Activated CD8-positive, alpha-beta memory T cell treated with anti-CD3 and anti-CD28 coated beads, Interleukin-2, amount 50 U/mL, for 24 hours (primary cell): Measurements from ENCODE around the gene PCNX1.
"Not testable (repeated sequence)": the region's sequence is repeated elsewhere in the genome, so short reads cannot be mapped to it uniquely, and the experiment has no call there.

ENCODE experiments used
- DNase-seq: peaks from one replicate; pipeline ENCODE4 v3.0.0-alpha.2; 2020; ENCODE audit errors: extremely low read depth

Gene PCNX1

DNA sequence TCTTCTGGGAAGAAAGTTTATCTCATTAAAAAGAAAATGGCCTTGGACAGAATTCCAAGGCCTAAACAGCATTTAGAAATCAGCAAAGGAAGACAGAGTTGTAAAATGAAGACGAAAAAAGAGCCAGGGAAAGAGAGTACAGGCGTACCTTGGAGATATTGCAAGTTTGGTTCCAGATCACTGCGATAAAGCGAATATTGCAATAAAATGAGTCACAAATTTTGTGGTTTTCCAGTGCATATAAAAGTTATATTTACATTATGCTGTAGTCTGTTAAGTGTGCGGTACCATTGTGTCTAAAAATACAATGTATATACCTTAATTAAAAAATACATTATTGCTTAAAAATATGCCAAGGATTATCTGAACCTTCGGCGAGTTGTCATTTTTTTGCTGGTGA lies 9.0 kb downstream of the PCNX1 start:
- DNase-seq: no peak

DNA sequence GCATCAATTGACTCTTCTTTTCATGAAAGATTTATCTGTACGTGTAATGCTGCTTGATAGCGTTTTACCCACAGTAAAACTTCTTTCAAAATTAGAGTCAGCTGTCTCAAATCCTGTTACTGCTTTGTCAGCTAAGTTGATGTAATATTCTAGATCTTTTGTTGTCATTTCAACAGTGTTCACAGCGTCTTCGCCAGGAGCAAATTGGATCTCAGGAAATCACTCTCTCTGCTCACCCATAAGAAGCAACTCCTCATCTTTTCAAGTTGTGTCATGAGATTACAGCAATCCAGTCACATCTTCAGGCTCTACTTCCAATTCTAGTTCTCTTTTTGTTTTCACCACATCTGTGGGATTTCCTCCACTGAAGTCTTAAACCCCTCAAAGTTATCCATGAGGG lies 9.5 kb downstream of the PCNX1 start:
- no peak for DNase-seq

DNA sequence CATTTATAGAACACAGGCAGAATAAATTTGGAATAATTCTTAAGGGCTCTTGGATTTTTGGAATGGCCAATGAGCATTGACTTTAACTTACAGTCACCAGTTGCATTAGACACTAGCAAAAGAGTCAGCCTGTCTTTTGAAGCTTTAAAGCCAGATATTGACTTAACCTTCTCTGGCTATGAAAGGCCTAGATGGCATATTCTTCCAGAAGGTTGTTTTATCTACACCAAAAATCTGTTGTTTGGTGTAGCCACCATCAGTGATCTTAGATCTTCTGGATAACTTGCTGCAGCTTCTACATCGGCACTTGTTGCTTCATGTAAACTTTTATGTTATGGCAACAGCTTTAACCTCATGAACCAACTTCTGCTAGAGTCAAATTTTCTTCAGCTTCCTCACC lies 10.4 kb downstream of the PCNX1 start:
- no peak for DNase-seq

DNA sequence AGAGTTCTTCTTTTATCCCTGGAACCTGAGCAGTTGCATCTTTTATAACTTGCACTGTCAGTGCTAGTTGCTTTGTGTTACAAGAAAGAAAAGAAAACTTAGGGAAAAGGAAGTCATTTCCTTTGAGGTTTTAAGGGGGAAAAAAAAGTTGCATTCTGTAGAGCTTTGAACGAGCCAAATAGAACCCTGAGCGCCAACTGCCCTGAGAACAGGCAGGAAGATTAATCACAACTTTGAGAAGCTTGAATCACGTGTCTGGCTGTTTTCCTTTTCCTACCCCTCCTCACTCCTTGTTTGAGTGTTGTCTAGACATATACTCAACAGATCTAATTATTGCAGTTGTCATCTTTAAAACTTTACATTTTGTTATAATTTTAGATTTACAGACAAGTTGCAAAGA lies 12.5 kb downstream of the PCNX1 start:
- DNase-seq: no peak

DNA sequence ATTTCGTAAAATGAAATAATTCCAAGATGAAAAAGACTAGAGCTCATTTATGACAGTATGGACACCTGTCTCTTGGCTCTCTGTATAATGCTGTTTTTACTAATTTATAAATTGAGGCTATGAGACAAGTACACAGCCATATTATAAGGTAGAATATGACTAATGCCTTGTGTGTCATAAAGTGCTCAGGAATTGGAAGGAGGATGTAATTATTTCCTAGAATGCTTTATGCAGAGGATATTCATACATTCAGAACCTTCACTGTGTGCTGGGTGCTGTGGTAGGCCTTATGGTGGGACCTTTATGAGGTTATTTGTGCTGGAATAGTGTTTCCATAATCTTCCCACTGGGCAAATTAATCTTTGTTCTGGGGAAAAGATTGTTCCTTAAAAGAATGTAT lies 13.3 kb downstream of the PCNX1 start:
- DNase-seq: no peak

DNA sequence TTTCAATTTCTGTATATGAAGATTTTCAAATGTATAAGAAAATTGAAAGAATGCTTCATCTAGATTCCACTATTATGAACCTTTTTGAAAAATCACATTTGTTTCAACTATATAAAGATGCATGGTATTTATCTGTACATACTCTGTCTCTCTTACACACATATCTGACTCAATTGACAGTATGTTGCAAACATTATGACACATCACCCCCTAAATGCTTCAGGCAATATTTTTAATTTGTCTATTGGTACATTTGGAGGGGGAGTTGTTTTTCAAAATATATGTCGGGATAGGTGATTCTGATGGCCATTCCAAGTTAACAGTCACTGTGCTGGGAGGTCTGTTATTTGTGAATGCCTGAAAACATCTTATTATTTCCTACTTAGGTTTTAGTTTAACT lies 14.4 kb downstream of the PCNX1 start:
- DNase-seq: no peak

DNA sequence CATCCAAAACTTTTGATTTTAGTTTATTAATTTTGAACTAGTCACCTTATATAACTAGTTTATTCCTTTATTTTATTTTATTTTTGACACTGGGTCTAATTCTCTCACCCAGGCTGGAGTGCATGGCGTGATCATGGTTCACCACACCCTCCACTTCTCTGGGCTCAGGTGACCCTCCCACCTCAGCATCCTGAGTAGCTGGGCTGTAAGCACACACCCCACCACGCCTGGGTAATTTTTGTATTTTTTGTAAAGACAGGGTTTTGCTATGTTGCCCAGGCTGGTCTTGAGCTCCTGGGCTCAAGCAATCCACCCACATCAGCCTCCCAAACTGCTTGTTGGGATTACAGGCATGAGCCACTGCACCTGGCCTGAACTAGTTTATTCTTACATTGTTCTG lies 17.3 kb downstream of the PCNX1 start:
- no peak for DNase-seq

DNA sequence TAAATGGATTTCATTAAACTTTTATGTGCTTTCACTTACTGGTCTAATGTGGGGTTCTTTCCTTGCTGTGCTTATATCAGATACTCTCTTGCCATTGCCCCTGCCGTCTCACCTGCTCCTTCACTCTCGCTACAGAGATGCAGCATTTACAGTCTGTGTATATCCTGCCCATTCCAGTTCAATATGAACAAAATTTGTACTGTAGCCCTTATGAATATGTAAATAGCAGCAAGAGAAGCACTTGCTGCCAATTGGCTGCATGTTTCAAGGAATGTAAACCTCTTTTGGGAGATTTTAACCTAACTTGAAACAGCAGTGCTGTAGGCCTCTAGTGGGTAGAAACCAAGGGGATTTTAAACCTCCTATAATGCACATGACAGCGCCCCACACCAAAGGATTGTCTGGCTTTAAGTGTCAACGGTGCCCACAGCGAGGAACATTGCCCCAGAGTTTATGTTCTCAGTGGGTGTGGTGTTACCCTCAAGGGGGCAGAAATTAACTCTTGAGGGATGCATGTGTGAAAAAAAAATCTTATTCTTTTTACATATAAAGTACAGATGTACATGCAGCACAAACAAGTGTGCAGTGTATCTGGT lies 19.1 kb downstream of the PCNX1 start:
- DNase-seq: no peak

DNA sequence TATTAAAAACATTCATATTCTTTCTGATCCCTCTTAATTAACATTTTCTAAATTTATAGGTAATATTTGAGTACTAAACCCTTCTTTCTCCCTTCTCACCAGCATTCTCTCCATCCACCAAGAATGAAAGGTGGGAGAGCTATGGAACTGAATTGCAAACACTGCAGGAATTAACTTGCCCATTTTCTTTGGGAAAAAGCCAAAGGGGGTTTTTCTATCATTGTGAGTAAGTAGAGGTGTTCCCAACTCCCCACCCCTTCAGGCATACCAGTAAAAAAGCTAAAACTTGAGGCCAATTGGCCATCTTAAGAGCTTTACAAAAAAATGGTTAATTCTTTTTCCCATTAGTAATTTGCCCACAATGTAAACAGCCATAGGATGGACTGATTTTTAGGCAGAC lies 23.7 kb downstream of the PCNX1 start:
- DNase-seq: no peak

DNA sequence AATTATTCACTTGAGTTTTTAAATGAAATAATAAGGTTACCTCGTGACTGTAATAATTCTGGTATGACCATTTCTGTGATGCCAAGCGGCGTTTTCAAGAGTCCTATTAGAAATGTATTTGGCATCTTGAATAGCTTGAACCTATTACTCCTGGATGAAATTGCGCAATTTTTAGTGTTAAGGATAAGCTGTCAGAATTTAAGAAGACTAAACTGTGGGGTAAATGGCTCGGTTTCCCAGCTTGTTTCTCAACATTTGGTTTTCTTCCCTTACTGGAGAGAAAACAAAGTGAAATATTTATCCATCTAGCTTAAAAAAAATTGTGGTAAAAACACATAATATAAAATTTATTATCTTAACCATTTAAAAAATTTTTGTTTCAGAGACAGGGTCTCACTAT lies 26.8 kb downstream of the PCNX1 start:
- DNase-seq: no peak

DNA sequence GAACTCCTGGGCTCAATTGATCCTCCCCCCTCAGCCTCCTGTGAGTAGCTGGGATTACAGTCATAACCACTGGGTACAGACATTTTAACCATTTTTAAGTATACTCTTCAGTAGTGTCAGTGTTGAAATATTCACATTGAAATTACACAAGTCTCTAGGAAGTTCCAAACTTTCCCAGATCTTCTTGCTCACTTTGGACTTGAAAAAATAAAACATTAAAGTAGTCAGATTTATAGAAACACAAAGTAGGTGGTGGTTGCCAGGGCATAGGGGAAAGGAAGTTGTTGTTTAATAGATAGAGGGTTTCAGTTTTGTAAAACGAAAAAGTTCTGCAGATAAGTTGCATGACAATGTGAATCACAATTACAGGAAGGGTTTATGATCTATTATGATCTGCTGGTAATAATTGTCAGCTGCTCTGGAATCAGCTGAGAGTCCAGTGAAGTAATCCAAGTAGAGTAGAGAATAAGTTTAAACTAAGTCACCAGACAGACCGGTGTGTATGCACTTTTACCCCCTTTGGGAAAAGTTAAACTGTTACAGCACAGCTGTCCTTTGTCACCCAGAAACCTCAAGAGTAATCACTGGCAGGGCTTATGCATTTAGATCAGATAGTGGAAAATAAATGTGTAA lies 27.4 kb downstream of the PCNX1 start:
- no peak for DNase-seq

DNA sequence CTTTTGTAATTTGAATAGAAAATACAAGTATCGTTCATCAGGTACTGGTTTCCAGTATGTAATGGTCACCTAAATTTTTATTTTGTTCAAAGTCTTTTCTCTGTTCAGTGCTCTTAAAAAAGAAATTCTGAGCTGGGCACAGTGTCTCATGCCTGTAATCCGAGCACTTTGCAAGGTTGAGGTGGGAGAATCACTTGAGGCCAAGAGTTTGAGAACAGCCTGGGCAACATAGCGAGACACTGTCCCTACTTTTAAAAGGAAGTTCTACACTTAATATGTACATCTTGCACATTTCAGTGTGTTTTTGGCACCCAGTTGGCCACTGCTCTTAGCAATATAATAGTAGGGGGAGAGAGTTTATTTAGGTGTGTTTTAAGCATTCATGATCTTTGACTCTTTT lies 27.9 kb downstream of the PCNX1 start:
- DNase-seq: no peak

DNA sequence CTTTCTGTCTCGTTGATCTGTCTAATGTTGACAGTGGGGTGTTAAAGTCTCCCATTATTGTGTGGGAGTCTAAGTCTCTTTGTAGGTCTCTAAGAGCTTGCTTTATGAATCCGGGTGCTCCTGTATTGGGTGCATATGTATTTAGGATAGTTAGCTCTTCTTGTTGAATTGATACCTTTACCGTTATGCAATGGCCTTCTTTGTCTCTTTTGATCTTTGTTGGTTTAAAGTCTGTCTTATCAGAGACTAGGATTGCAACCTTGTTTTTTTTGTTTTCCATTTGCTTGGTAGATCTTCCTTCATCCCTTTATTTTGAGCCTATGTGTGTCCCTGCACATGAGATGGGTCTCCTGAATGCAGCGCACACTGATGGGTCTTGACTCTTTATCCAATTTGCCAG lies 32.4 kb downstream of the PCNX1 start:
- DNase-seq: not testable (repeated sequence)

DNA sequence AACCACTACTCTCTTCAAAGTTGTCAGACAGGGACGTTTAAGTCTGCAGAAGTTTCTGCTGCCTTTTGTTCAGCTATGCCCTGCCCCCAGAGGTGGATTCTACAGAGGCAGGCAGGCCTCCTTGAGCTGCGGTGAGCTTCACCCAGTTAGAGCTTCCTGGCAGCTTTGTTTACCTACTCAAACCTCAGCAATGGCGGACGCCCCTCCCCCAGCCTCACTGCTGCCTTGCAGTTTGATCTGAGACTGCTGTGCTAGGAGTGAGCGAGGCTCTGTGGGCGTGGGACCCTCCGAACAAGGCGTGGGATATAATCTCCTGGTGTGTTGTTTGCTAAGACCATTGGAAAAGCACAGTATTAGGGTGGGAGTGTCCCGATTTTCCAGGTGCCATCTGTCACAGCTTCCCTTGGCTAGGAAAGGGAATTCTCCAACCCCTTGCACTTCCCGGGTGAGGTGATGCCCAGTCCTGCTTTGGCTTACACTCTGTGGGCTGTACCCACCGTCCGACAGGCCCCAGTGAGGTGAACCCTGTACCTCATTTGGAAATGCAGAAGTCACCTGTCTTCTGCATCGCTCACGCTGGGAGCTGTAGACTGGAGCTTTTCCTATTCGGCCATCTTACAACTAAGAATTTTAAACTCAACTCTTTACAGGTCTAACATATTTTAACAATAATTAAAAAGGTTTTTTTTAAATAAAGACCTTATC lies 34.5 kb downstream of the PCNX1 start:
- DNase-seq: not testable (repeated sequence)

DNA sequence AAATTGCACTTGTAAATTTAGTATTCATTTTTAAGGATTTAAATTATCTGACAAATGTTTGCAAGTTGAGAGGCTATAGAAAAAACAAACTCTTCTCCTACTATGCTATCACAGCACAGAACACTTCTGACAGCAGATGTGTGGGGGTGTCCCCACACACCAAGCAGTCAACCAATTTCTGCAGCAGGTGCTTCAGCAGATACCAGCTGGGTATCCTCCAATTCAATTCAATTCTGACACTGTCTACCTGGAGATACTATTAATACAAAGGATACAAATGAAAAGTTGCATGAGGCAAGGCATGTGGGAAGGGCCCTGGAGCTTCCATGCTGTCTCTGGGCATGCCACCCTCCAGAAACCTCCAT lies 35.1 kb downstream of the PCNX1 start:
- no peak for DNase-seq

DNA sequence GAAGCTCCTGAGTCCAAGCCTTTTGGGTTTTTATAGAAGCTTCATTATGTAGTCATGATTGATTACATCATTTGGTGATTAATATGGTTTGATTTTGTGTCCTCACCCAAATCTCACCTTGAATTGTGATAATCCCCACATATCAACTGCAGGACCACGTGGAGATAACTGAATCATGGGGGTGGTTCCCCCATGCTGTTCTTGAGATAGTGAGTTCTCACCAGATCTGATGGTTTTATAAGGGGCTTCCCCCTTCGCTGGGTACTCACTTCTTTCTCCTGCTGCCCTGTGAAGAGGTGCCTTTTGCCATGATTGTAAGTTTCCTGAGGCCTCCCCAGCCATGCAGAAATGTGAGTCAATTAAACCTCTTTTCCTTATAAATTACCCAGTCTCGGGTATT lies 35.5 kb downstream of the PCNX1 start:
- DNase-seq: not testable (repeated sequence)

DNA sequence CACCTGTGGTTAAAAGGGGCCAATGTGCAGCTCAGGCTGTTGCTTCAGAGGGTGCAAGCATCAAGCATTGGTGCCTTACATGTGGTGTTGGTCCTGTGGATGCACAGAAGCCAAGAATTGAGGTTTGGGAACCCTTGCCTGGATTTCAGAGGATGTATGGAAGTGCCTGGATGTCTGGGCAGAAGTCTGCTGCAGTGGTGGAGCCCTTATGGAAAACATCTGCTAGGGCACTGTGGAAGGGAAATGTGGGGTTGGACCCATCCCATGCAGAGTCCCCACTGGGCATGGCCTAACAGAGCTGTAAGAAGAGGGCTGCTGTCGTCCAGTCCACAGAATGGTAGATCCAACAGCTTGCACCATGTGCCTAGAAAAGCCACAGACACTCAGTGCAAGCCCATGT lies 36.6 kb downstream of the PCNX1 start:
- DNase-seq: no peak

DNA sequence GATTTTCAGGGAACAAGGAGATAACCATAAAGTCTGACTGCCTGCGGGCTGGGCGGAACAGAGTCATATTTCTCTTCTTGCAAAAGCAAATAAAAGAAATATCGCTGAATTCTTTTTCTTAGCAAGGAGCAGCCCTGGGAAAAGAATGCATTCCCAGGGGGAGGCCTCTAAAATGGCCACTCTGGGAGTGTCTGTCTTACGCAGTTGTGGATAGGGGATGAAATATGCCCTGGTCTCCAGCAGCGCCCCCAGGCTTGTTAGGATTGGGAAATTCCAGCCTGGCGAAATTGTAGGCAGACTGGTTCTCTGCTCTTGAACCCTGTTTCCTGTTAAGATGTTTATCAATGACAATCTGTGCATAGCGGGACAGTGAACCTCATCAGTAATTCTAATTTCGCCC lies 40.5 kb downstream of the PCNX1 start:
- DNase-seq: no peak

DNA sequence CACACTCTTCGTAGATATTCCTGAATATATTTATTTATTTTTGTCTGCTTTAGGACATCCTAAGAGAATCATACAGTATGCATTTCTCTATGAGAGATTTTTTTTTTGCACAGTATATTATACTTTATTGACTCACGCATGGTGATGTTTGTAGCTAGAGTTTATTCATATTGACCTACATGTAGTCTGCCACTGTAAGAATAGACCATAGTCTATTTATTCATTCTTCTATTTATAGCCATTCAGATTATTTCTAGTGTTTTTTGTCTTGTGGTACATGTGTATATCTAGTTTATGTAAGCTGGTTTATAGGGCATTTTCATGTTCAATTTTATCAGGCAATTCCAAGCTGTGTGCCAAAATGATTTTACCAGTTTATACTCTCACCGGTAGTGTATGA lies 45.2 kb downstream of the PCNX1 start:
- no peak for DNase-seq

DNA sequence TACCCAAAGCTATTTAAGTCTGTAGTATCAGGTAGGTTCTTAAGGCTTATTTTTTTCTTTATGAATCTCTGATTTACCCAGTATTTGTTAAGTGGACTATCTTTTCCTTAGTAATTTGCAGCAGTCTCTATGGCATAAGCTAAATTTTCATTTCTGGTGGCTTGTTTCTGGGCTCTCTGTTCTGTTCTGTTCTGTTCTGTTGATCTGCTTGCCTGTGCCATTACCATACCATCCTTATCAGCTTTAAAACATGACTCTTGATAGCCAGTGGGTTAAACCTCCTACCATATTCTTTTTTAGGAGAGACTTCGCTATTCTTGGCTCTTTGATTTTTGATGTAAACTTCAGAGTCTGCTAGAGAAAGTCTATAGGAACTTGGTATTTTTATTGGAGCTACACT lies 46.8 kb downstream of the PCNX1 start:
- no peak for DNase-seq

DNA sequence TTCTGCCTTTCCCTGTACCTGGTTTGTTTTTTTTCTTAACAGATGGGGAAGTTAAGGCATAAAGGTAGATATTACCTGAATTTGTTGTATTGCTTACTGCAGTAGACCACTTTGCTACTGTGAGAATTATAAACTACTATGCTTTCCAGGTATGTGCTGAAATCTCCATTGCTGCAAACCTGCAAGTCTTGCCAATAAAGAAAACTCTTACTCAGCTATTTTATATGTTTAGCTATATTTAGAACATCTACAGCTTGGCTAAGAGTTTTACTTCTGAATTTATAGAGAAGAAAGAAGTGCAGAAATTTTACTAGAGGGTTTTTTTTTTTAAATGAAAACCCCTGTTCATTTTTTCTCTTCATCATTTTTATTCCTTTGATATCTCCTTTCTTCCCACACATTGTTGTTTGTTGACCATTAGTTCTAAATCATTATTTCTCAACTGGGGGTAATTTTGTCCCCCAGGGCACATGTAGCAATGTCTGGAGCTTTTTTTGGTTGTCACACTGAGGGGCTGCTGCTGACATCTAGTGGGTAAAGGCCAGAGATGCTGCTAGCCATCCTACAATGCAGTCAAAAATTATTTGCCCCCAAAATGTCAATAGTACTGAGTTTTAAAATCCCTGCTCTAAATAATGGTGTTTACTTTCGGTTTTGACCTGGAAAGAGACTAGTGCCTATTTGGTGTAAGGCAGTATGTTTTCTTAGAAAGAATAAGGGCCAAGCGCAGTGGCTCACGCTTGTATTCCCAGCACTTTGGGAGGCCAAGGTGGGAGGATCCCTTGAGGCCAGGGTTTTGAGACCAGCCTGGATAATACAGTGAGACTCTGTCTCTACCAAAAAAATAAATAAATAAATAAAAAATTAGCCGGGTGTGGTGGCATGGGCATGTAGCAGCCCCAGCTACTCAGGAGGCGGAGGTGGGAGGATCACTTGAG lies 48.6 kb downstream of the PCNX1 start:
- DNase-seq: no peak

DNA sequence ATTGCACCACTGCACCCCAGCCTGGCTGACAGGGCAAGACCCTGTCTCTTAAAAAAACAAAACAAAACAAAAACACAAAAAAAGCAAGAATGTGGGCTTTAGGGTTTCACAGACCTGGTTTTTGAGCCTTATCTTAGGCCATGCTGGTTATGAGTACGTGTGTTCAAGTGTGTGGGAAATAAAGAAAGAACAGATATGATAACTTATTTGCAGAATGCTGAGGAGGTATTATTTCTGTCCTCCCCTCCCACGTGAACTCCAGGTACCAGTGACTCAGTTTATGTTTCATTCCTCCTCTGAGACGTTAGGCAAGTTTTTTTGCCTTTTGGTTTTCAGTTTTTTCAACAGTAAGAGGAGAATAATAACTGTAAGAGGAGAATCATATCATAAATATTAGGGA lies 49.3 kb downstream of the PCNX1 start:
- no peak for DNase-seq

DNA sequence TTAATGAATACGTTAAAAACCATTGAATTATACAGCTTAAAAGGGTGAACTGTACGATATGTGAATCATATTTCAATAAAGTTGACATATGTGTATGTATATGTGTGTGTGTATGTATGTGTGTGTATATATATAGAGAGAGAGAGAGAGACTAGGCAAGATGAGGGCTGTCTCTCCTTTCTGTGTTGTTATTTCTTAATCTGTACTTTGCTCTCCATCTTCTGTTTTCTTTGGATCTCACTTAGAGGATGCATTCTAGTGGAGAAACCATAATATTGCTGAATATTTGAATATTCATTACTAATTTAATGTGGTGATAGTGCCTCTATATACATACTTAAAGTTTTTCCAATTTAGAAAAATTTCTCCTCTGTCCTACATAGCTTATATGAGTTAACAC lies 50.5 kb downstream of the PCNX1 start:
- no peak for DNase-seq
